Ureter (tissue), 1 donor: ENCODE results near the gene ARRDC2. TPM values are rescaled to one million over a fixed set of nuclear protein-coding genes. Genes with fewer than 3 reads are reported as not detected.
"Not testable (repeated sequence)": the region's sequence is repeated elsewhere in the genome, so short reads cannot be mapped to it uniquely, and the experiment has no call there.

Experiments used
- DNase-seq: peaks from one replicate; pipeline ENCODE4 v3.0.0-alpha.2; 2020; ENCODE audit warnings: low spot score
- total RNA-seq: library from RNA; stranded (reverse); gene quantifications from one replicate; pipeline ENCODE4 v1.2.4, GENCODE V29; 2023
- donor health status: DM: yes; HTN: yes; CAD: no.

The ARRDC2 gene
- 32.9 TPM for total RNA-seq

DNA sequence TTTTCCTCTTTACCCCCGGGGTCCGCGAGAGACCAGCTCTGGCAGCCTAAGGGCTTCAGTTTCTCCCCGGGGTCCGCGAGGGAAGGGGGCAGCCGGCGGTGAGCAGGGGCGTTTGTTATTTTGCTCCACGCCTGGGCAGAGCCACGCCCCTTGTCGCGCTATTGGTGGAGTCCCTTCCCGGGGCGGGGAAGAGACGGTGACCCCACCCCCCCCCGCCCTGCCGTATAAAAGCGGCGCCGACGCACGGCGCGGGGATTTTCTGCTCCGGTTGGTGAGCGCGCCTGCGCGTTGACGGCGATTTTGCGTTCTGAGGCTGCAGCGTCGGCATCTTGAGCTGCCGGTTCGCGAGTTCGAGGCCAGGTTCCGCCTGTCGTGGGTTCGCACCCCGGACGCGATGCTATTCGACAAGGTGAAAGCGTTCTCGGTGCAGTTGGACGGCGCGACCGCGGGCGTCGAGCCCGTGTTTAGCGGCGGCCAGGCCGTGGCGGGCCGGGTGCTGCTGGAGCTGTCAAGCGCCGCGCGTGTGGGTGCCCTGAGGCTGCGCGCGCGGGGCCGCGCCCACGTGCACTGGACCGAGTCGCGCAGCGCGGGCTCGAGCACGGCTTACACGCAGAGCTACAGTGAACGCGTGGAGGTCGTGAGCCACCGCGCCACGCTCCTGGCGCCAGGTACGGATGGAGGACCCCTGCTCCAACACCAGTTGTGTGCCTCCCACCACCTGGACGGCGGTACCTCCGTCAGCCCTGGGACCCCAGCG is at the start of gene ARRDC2:
ARRDC2 (plus strand) TSS at position 254 of the 757 bp plus-strand sequence; CDS start at position 395, 141 bp downstream.
- peak; percentile 90 for DNase-seq

- DNase-seq: no peak
Observed at GRCh38 chr19:17963936-17964691, 43.9 kb upstream of the ARRDC2 start.

DNA sequence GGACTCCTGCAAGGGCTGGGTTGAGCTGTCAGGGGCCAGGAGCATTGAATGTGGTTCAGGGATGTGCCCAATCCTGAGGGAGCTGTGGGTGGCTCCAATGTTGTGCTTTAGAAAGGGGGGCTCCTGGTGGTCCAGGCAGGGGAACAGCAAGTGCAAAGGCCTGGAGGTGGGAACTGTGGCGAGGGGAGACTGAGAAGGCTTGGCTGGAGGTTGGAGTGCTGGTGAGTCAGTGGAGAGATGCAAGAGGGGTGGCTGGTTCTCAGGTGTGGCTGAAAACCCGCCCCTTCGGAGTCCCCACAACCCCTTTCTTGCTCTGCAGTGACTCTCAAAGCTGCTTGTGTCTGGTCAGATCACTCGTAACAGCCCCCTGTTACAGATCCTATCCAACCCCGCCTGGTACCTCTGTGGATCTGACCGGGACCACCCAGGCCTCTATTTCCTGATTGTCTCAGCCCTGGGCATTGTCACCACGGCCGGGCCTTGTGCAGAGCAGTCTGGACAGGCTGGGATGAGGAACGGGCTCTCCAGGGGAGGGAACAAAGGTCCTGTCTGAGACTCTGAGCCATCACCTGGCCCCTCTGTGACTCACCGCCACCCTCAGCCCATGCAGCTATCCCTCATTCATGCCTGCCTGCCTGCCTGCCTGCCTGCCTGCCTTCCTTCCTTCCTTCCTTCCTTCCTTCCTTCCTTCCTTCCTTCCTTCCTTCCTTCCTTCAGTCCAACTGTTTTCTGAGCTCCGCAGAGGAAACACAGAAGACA is 42.4 kb upstream of the ARRDC2 start:
- no peak for DNase-seq

GRCh38 chr19:17966129-17966483 is 41.9 kb upstream of the ARRDC2 start:
- DNase-seq: no peak

DNA sequence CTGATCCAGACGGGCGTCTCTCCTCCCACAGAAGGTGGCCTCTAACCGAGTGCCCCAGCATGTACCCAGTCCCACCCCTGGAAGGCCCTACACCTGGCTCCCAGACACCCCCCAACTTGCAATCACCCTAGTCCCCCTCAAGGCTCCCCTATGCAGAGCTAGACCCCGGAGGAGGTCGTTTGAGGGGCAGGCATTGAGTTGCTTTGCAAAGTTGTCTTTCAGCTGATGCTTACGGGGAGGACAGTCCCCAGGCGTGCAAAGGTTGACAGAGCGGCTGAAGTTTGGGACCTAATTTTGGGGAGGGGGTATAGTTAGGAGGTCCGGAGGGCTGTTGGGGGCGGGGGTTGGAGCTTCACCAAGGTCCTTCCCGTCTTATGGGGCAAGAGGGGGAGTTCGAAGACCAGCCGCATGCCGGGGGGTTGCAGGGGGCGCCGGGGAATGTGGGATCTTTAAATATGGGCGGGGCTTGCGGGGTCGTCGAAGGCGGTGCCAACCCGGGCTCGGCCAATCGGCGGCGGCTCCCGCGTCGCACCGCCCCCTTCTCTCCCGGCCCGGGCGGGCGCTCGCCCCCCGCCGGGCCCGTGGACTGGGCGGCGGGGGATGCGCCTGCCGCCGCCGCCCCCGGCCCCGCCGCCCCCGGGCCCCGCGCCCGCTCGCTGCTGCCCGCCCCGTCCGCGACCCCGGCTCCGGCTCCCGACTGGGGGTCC is 41.3 kb upstream of the ARRDC2 start, which contains the start of gene KCNN1:
KCNN1 (plus strand) TSS at position 558 of the 707 bp plus-strand sequence. CDS start 6,782 bp downstream, outside the sequence.
- DNase-seq: no peak

DNA sequence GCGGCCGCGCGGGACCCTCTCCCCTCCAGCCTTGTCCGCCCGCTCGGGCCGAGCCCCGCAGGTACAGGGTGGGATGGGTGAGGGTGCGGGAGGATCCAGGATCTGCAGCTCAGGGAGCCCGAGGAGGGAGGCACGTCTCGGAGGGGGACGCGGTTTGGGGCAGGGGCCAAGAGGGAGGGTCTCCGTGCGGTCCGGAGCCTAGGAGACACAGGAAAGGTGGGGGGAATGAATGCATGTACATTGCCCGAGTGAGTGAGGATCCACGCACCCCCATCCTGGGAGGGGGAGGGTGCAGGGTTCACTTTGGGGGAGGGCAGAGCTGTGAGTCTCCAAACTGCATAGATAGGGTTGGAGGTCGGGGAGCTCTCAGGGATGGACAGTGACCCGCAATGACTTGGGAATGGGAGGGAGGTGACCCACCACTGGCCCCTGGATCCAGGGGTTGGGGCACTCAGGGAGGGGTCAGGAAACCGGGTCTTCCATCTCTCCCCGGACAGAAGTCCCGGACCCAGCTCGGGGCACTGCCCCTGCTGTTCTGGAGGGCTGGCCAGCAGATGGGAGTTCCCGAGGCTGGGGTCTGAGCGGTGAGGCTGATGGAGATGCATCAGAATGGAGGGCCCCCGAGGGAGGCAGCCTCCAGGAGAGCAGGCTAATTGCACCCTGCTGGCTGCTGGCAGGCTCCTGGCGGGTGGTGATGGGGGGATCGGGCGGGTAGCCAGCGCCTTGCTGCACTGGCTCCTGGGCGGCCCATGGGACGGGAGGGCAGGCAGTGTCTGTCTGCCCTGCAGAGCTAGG is 40.5 kb upstream of the ARRDC2 start:
- DNase-seq: no peak

- DNase-seq: no peak
Observed at GRCh38 chr19:17968362-17968761, 39.6 kb upstream of the ARRDC2 start.

DNA sequence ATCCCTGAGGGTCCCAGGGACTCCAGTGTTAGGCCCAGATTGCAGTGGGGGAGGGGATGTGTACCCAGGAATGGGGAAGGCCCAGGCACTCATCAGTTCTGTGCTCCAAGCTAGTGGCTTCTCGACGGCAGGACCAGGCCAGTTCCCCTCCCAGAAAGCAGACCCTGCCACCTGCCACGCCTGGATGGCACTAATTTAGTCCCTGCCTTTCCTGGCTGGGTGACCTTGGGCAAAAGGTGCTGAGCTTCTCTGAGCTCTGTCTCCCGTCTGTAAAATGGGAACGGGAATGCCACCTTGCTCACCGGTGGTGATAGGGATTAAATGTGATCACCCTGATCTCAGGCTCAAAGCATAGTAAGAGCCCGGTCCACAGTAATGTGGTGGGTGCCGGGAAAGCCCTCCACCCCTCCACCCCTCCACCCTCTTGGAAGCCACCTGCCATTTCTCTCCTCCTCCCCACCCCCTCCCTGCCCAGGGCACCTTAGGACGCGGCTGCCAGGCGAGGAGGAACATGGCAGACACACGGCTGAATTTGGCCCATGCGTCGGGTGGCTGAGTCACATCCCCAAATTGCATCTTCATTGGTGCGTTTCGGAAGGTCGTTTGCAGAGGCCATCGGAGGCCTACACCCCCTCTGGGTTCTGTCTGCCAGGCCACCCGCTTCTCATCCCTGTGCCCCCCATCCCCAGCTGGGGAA is 38.7 kb upstream of the ARRDC2 start:
- DNase-seq: no peak

GRCh38 chr19:17972230-17972629 is 35.7 kb upstream of the ARRDC2 start:
- no peak for DNase-seq

DNA sequence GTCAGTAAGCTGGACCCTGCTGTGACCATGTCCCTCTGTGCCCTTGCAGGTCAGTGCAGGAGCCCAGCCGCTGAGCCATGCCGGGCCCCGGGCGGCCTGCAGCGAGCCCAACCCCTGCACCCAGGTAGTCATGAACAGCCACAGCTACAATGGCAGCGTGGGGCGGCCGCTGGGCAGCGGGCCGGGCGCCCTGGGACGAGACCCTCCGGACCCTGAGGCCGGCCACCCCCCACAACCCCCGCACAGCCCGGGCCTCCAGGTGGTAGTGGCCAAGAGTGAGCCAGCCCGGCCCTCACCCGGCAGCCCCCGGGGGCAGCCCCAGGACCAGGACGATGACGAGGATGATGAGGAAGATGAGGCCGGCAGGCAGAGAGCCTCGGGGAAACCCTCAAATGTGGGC is 34.2 kb upstream of the ARRDC2 start:
- no peak for DNase-seq

GRCh38 chr19:17974551-17974950 is 33.4 kb upstream of the ARRDC2 start:
- DNase-seq: no peak

- no peak for DNase-seq
Observed at GRCh38 chr19:17975032-17975431, 32.9 kb upstream of the ARRDC2 start.

- no peak for DNase-seq
Observed at GRCh38 chr19:17977021-17977420, 30.9 kb upstream of the ARRDC2 start.

- no peak for DNase-seq
Observed at GRCh38 chr19:17977488-17977887, 30.5 kb upstream of the ARRDC2 start.

DNA sequence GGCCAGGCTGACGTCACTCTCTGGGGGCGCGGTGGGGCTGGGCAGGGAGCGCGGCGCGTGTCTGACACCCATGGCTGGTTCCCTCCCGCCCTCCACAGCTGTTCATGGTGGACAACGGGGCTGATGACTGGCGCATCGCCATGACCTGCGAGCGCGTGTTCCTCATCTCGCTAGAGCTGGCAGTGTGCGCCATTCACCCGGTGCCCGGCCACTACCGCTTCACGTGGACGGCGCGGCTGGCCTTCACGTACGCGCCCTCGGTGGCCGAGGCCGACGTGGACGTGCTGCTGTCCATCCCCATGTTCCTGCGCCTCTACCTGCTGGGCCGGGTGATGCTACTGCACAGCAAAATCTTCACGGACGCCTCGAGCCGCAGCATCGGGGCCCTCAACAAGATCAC is 26.4 kb upstream of the ARRDC2 start:
- DNase-seq: no peak

GRCh38 chr19:17982430-17982829 is 25.5 kb upstream of the ARRDC2 start:
- no peak for DNase-seq

DNA sequence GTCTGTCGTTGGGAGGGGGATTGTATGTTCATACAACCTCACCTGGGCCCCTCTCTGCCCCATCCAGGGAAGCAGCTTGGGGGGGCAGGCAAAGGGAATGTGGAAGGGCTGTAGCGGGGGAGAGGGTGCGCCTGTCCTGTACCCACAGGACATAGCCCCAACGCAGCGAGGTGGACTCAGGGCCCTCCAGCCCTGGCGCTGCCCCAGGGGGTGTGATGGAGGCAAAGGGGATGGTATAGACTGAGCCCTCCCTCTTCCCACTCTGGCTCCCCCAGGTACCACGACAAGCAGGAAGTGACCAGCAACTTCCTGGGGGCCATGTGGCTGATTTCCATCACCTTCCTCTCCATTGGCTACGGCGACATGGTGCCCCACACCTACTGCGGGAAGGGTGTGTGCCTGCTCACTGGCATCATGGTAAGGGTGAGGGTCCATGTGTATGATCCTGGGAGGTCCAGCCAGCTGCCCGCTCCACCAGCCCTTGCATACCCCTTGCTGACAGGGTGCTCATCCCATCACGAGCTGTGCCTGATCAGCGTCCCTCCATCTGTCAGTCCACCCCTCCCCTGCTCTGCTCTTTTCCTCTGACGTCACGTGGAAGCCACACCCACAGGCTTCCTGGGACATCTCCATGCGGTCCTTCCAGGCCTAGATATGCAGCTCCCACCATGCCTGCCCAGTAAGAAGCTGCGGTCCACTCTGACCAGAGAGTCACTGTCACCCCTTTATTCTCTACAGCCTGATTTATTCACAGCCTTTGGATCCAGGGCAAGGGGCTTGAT is 22.7 kb upstream of the ARRDC2 start:
- DNase-seq: no peak

- DNase-seq: not testable (repeated sequence)
Observed at GRCh38 chr19:17986569-17986968, 21.4 kb upstream of the ARRDC2 start.

DNA sequence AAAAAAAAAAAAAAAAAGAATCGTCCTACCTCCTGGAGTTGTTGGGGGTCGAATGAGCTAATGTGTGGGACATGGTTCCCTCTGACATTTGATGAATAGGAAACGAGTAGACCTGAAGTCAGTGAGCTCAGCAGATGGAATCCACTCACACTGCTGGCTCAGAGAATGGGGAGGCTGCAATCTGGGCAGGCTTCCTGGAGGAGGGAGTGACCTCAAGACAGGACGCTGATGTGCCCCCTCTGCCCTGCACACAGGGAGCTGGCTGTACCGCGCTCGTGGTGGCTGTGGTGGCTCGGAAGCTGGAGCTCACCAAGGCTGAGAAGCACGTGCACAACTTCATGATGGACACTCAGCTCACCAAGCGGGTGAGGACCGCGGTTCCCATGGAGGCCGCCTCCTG is 19.8 kb upstream of the ARRDC2 start:
- no peak for DNase-seq
